A549 (cell line): ENCODE results near the gene HACD1. TPM values are rescaled to one million over a fixed set of nuclear protein-coding genes. Genes with fewer than 3 reads are reported as not detected.

Source experiments
- ATAC-seq, 2 experiments: fragments of 200-7000 bp in 1 of 2; fragments of >200 bp in 1 of 2; cut with Nextera tagmentation in 1 of 2; cut with Tn5 transposase in 1 of 2; 3 replicates each; pipeline versions ENCODE4 v1.8.0 to v1.9.1; 2018 to 2020; ENCODE audit warnings: mild to moderate bottlenecking in 1 of 2, moderate library complexity in 1 of 2
- CTCF ChIA-PET: fragments of 300-600 bp; sonication (Branson Sonifier 250); formaldehyde crosslinking; extraction: SDS; loops from one replicate; lab custom pipeline; 2021; ENCODE audit warnings: antibody characterized with exemption, inconsistent platforms; lab: Yijun Ruan, JAX
- POLR2A ChIA-PET: fragments of 350-600 bp; formaldehyde crosslinking; extraction: SDS; loops from one replicate; lab custom pipeline; 2021; ENCODE audit warnings: antibody characterized with exemption, inconsistent platforms; lab: Yijun Ruan, JAX
- DNase-seq, 2 experiments: peaks; one replicate each; pipeline versions ENCODE4 v3.0.0 to v3.0.0-alpha.2; 2011 to 2016; ENCODE audit warnings: low read depth in 1 of 2, low spot score in 1 of 2
- FAIRE-seq: peaks from 2 replicates; lab custom pipeline; 2011; peaks lifted over from hg19 to GRCh38; lab: Jason Lieb, UNC
- H3K27ac ChIP-seq, 2 experiments: fragments of >200 bp; sonication (Bioruptor Twin); formaldehyde crosslinking; 3 replicates each; pipeline ENCODE4 v1.5.1; 2016 to 2017
- H3K4me1 ChIP-seq: fragments of >200 bp; sonication (Bioruptor Twin); formaldehyde crosslinking; 3 replicates; pipeline ENCODE4 v1.6.1; 2016
- H3K4me2 ChIP-seq: fragments of >200 bp; sonication (Bioruptor Twin); formaldehyde crosslinking; 3 replicates; pipeline ENCODE4 v1.6.1; 2016
- H3K4me3 ChIP-seq: fragments of >200 bp; sonication (Bioruptor Twin); formaldehyde crosslinking; 3 replicates; pipeline ENCODE4 v1.5.1; 2016
- H3K9me3 ChIP-seq: fragments of >200 bp; sonication (Bioruptor Twin); formaldehyde crosslinking; 3 replicates; pipeline ENCODE4 v1.6.1; 2016
- BCL3 ChIP-seq: fragments of >200 bp; sonication (Bioruptor Twin); formaldehyde crosslinking; IDR thresholded peaks from 3 replicates; pipeline ENCODE4 v1.6.1; 2016
- BHLHE40 ChIP-seq: IDR thresholded peaks from 2 replicates; pipeline ENCODE4 v1.6.1; 2012; ENCODE audit warnings: low read depth, low read length, inconsistent platforms
- CBX2 ChIP-seq: fragments of 200-600 bp; sonication (generic); IDR thresholded peaks from 2 replicates; pipeline ENCODE4 v1.6.1; 2016; ENCODE audit warnings: low read depth, mild to moderate bottlenecking, borderline replicate concordance
- CHD2 ChIP-seq: fragments of 150-350 bp; IDR thresholded peaks from 2 replicates; pipeline ENCODE4 v1.6.1; 2014; ENCODE audit warnings: low read length; ENCODE audit not compliant: partially characterized antibody
- E2F6 ChIP-seq: IDR thresholded peaks from 2 replicates; pipeline ENCODE4 v1.6.1; 2012; ENCODE audit warnings: low read depth, borderline replicate concordance
- EP300 ChIP-seq, 2 experiments: fragments of >200 bp; sonication (Bioruptor Twin); formaldehyde crosslinking; IDR thresholded peaks; 2 replicates in 1 of 2; 3 replicates in 1 of 2; pipeline ENCODE4 v1.6.1; 2016 to 2017
- ESRRA ChIP-seq: fragments of 150-350 bp; IDR thresholded peaks from 2 replicates; pipeline ENCODE4 v1.6.1; 2014; ENCODE audit warnings: mild to moderate bottlenecking, low read length, borderline replicate concordance
- FOSL2 ChIP-seq, 2 experiments: fragments of 450-650 bp in 1 of 2; fragments of >200 bp in 1 of 2; sonication (Bioruptor Twin) in 1 of 2; formaldehyde crosslinking; IDR thresholded peaks; 2 replicates each; pipeline versions ENCODE4 v1.5.0 to v1.6.1; 2016 to 2020; ENCODE audit warnings: mild to moderate bottlenecking in 1 of 2, moderate library complexity in 1 of 2
- GATA3 ChIP-seq: IDR thresholded peaks from 2 replicates; pipeline ENCODE4 v1.6.1; 2012; ENCODE audit warnings: borderline replicate concordance
- HDAC2 ChIP-seq: fragments of 200-600 bp; sonication (generic); IDR thresholded peaks from 2 replicates; pipeline ENCODE4 v1.6.1; 2016
- HOXA7 ChIP-seq: fragments of 250-450 bp; sonication (Bioruptor Pico); IDR thresholded peaks from 2 replicates; pipeline ENCODE4 v1.5.0; 2020; ENCODE audit warnings: mild to moderate bottlenecking, moderate library complexity
- JUNB ChIP-seq: fragments of >200 bp; sonication (Bioruptor Twin); formaldehyde crosslinking; IDR thresholded peaks from 2 replicates; pipeline ENCODE4 v1.6.1; 2016
- MYC ChIP-seq: IDR thresholded peaks from 2 replicates; pipeline ENCODE4 v1.6.1; 2012; ENCODE audit warnings: mild to moderate bottlenecking, inconsistent platforms, low read length, improper control_type of control experiment, borderline replicate concordance
- NR3C1 ChIP-seq: fragments of >200 bp; sonication (Bioruptor Twin); formaldehyde crosslinking; IDR thresholded peaks from 3 replicates; pipeline ENCODE4 v1.6.1; 2017
- PBX3 ChIP-seq: IDR thresholded peaks from 2 replicates; pipeline ENCODE4 v1.6.1; 2012
- RNF2 ChIP-seq: fragments of 200-600 bp; sonication (generic); IDR thresholded peaks from 2 replicates; pipeline ENCODE4 v1.6.1; 2016; ENCODE audit warnings: low read depth, mild to moderate bottlenecking, antibody characterized with exemption, moderate library complexity, borderline replicate concordance
- SREBF2 ChIP-seq: fragments of 450-650 bp; IDR thresholded peaks from 2 replicates; pipeline ENCODE4 v1.6.1; 2014; ENCODE audit warnings: mild to moderate bottlenecking, moderate library complexity
- TFCP2L1 ChIP-seq: fragments of 250-450 bp; sonication (Bioruptor Pico); IDR thresholded peaks from 2 replicates; pipeline ENCODE4 v1.5.0; 2021; ENCODE audit warnings: mild to moderate bottlenecking
- ZFP36 ChIP-seq: fragments of 450-650 bp; IDR thresholded peaks from 2 replicates; pipeline ENCODE4 v1.6.1; 2014; ENCODE audit warnings: borderline replicate concordance; ENCODE audit not compliant: partially characterized antibody
- WGBS: methylation state at CpG from one replicate; pipeline ENCODE4 v1.1.6; 2017; ENCODE audit errors: missing lambda C conversion rate; 5-methylcytosine and 5-hydroxymethylcytosine counted together
- polyA plus RNA-seq, 4 experiments: library from polyadenylated mRNA; depleted of rRNA in 3 of 4; stranded (reverse); fragments of >200 nt; fragmentation: RNase III in 1 of 4; extraction: RNeasy Plus Mini Kit Qiagen cat#74134 plus additional on column Dnase treatment in 1 of 4; gene quantifications; 2 replicates in 3 of 4; 3 replicates in 1 of 4; pipeline ENCODE4 v1.2.3, GENCODE V29; 2011 to 2017
- TF ChIP-seq, protein P1 (sequence below): fragments of 250-450 bp; sonication (Bioruptor Pico); IDR thresholded peaks from 2 replicates; pipeline ENCODE4 v1.5.0; 2020; ENCODE audit warnings: low read depth, mild to moderate bottlenecking, moderate library complexity
- TF ChIP-seq, protein P2 (sequence below): fragments of 250-450 bp; sonication (Bioruptor Pico); IDR thresholded peaks from 2 replicates; pipeline ENCODE4 v1.5.0; 2021; ENCODE audit warnings: mild to moderate bottlenecking, moderate library complexity, borderline replicate concordance
- TF ChIP-seq, protein P3 (sequence below): IDR thresholded peaks from 2 replicates; pipeline ENCODE4 v1.6.1; 2012

The HACD1 gene
- polyA plus RNA-seq, 2 of the 4 experiments (the other 2 are of a cell fraction): 44.9 to 92.1 TPM

GRCh38 chr10:17548162-17548561 lies 69.0 kb downstream of the HACD1 start:
- no peak for TF ChIP-seq RNF2
- POLR2A ChIA-PET: no interaction called here
- Histone ChIP-seq H3K4me2 (no peak overlapping the region), H3K9me3 (peaks cover 5% of the 10 kb centered on the region; the same call in 1 of the 3 replicates), H3K27ac (no peak overlapping the region), H3K4me1 (no peaks in the 10 kb centered on the region), H3K4me3 (no peak overlapping the region)
- no peak for ATAC-seq
- CTCF ChIA-PET: interaction anchor here (1.2 kb wide), 1 partner anchor 73 kb away, joined by 3 read pairs; no protein-coding TSS in a partner anchor
- 80% methylated on average over 2 of the region's 2 CpGs for WGBS
- no peak for FAIRE-seq
- DNase-seq: no peak

GRCh38 chr10:17547060-17547459 lies 70.1 kb downstream of the HACD1 start:
- H3K4me2 ChIP-seq: no peak overlapping the region
- H3K9me3 ChIP-seq: peaks cover 5% of the 10 kb centered on the region; the same call in 1 of the 3 replicates
- ChIA-PET POLR2A (no interaction called here), CTCF (no interaction called here)
- H3K4me1 ChIP-seq: no peaks in the 10 kb centered on the region
- H3K4me3 ChIP-seq: no peak overlapping the region
- H3K27ac ChIP-seq: no peak overlapping the region
- no peak for TF ChIP-seq SREBF2
- TF ChIP-seq RNF2: no peak
- TF ChIP-seq JUNB: no peak
- no peak for TF ChIP-seq BCL3
- no peak for TF ChIP-seq ESRRA
- TF ChIP-seq ZFP36: no peak
- no peak for TF ChIP-seq FOSL2 (IDR thresholded peaks at IDR 0.05)
- TF ChIP-seq FOSL2 (CRISPR knock-in tag; IDR thresholded peaks at IDR 0.05): no peak
- TF ChIP-seq BHLHE40: no peak
- TF ChIP-seq, protein P1, sequence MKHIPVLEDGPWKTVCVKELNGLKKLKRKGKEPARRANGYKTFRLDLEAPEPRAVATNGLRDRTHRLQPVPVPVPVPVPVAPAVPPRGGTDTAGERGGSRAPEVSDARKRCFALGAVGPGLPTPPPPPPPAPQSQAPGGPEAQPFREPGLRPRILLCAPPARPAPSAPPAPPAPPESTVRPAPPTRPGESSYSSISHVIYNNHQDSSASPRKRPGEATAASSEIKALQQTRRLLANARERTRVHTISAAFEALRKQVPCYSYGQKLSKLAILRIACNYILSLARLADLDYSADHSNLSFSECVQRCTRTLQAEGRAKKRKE (CRISPR knock-in tag): no peak
- TF ChIP-seq GATA3: no peak
- DNase-seq: no peak
- no peak for FAIRE-seq
- no peak for ATAC-seq
- WGBS: 82% methylated on average over 2 of the region's 2 CpGs

- POLR2A ChIA-PET: no interaction called here
- H3K4me2 ChIP-seq: no peak overlapping the region
- no peak overlapping the region for H3K4me3 ChIP-seq
- WGBS: 76% methylated on average over 9 of the region's 9 CpGs
- H3K4me1 ChIP-seq: no peaks in the 10 kb centered on the region
- CTCF ChIA-PET: no interaction called here
- peaks cover 5% of the 10 kb centered on the region; the same call in 1 of the 3 replicates for H3K9me3 ChIP-seq
- no peak for ATAC-seq
- FAIRE-seq: no peak
- no peak for TF ChIP-seq MYC
- TF ChIP-seq, protein P2, sequence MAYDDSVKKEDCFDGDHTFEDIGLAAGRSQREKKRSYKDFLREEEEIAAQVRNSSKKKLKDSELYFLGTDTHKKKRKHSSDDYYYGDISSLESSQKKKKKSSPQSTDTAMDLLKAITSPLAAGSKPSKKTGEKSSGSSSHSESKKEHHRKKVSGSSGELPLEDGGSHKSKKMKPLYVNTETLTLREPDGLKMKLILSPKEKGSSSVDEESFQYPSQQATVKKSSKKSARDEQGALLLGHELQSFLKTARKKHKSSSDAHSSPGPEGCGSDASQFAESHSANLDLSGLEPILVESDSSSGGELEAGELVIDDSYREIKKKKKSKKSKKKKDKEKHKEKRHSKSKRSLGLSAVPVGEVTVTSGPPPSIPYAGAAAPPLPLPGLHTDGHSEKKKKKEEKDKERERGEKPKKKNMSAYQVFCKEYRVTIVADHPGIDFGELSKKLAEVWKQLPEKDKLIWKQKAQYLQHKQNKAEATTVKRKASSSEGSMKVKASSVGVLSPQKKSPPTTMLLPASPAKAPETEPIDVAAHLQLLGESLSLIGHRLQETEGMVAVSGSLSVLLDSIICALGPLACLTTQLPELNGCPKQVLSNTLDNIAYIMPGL (CRISPR knock-in tag): no peak
- no peak for TF ChIP-seq HDAC2
- TF ChIP-seq NR3C1: no peak
- no peak for TF ChIP-seq TFCP2L1
- no peak for TF ChIP-seq HOXA7 (CRISPR knock-in tag)
- TF ChIP-seq, protein P1 (CRISPR knock-in tag): no peak
- TF ChIP-seq EP300 (IDR thresholded peaks at IDR 0.05): no peak
- no peak for TF ChIP-seq E2F6
- no peak for TF ChIP-seq ZFP36
- TF ChIP-seq, protein P3, sequence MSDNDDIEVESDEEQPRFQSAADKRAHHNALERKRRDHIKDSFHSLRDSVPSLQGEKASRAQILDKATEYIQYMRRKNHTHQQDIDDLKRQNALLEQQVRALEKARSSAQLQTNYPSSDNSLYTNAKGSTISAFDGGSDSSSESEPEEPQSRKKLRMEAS: no peak
- TF ChIP-seq GATA3: no peak
- no peak for TF ChIP-seq CHD2
- TF ChIP-seq PBX3: no peak
- TF ChIP-seq CBX2: no peak
- no peak for DNase-seq
- no peak overlapping the region for H3K27ac ChIP-seq
Observed at GRCh38 chr10:17544465-17544864, 72.7 kb downstream of the HACD1 start.
